ENCODE data around the gene UPK3B. TPM values are rescaled to one million over a fixed set of nuclear protein-coding genes. Genes with fewer than 3 reads are reported as not detected.
"Not testable (repeated sequence)": the region's sequence is repeated elsewhere in the genome, so short reads cannot be mapped to it uniquely, and the experiment has no call there.

Gene UPK3B
- total RNA-seq, 1 experiment from 2014 or later, result 6.0 TPM

- intact Hi-C loops (cut with micrococcal nuclease; ENCODE audit: unreplicated experiment), result no loop called here
These were observed 3.8 kb downstream of the UPK3B start for GRCh38 chr7:76513817-76514799.

GRCh38 chr7:76514926-76515771 lies 4.8 kb downstream of the UPK3B start:
- TF ChIP-seq CTCF (IDR thresholded peaks at IDR 0.05; ENCODE audit: unreplicated experiment), result no peak
- H3K27me3 Mint-ChIP-seq (ENCODE audit: unreplicated experiment), result no peaks in the 10 kb centered on the region
- intact Hi-C loops (cut with micrococcal nuclease; ENCODE audit: unreplicated experiment), result no loop called here
- CTCF ChIA-PET, result no interaction called here
- H3K9me3 Mint-ChIP-seq (ENCODE audit: low read depth, unreplicated experiment), result no peaks in the 10 kb centered on the region
- H3K4me1 Mint-ChIP-seq (ENCODE audit: low read depth, unreplicated experiment), result peaks cover 2% of the 10 kb centered on the region
- H3K27ac Mint-ChIP-seq (ENCODE audit: unreplicated experiment), result no peak overlapping the region
- DNase-seq, result no peak
- peaks cover under 1% of the 10 kb centered on the region for H3K36me3 Mint-ChIP-seq (ENCODE audit: insufficient read depth, unreplicated experiment)
- no TSS peak for BruUV-seq (replicated peaks)
- no peak overlapping the region for H3K4me3 Mint-ChIP-seq (ENCODE audit: low read depth, unreplicated experiment)

More at GRCh38 chr7:76513817-76514799, 3.8 kb downstream of the UPK3B start:
- Mint-ChIP-seq H3K27ac (ENCODE audit: unreplicated experiment) (no peak overlapping the region), H3K36me3 (ENCODE audit: insufficient read depth, unreplicated experiment) (peaks cover 9% of the 10 kb centered on the region), H3K4me3 (ENCODE audit: low read depth, unreplicated experiment) (no peak overlapping the region), H3K4me1 (ENCODE audit: low read depth, unreplicated experiment) (no peaks in the 10 kb centered on the region), H3K9me3 (ENCODE audit: low read depth, unreplicated experiment) (no peaks in the 10 kb centered on the region), H3K27me3 (ENCODE audit: unreplicated experiment) (no peaks in the 10 kb centered on the region)
- TF ChIP-seq CTCF (IDR thresholded peaks at IDR 0.05; ENCODE audit: unreplicated experiment), result no peak
- no TSS peak for BruUV-seq (replicated peaks)
- CTCF ChIA-PET, result no interaction called here
- no peak for DNase-seq

GRCh38 chr7:76515999-76516443 lies 5.7 kb downstream of the UPK3B start:
- no TSS peak for BruUV-seq (replicated peaks)
- peaks cover 9% of the 10 kb centered on the region for H3K4me1 Mint-ChIP-seq (ENCODE audit: low read depth, unreplicated experiment)
- H3K36me3 Mint-ChIP-seq (ENCODE audit: insufficient read depth, unreplicated experiment), result peaks cover 5% of the 10 kb centered on the region
- H3K9me3 Mint-ChIP-seq (ENCODE audit: low read depth, unreplicated experiment), result no peaks in the 10 kb centered on the region
- no peak for TF ChIP-seq CTCF (IDR thresholded peaks at IDR 0.05; ENCODE audit: unreplicated experiment)
- intact Hi-C loops (cut with micrococcal nuclease; ENCODE audit: unreplicated experiment), result no loop called here
- CTCF ChIA-PET, result no interaction called here
- H3K27ac Mint-ChIP-seq (ENCODE audit: unreplicated experiment), result no peak overlapping the region
- no peak overlapping the region for H3K4me3 Mint-ChIP-seq (ENCODE audit: low read depth, unreplicated experiment)
- no peaks in the 10 kb centered on the region for H3K27me3 Mint-ChIP-seq (ENCODE audit: unreplicated experiment)
- DNase-seq, result no peak

- DNase-seq; H3K4me3 Mint-ChIP-seq (ENCODE audit: low read depth, unreplicated experiment); H3K27me3 Mint-ChIP-seq (ENCODE audit: unreplicated experiment); H3K9me3 Mint-ChIP-seq (ENCODE audit: low read depth, unreplicated experiment); CTCF ChIA-PET; intact Hi-C loops (cut with micrococcal nuclease; ENCODE audit: unreplicated experiment); BruUV-seq (replicated peaks); H3K36me3 Mint-ChIP-seq (ENCODE audit: insufficient read depth, unreplicated experiment); H3K27ac Mint-ChIP-seq (ENCODE audit: unreplicated experiment); H3K4me1 Mint-ChIP-seq (ENCODE audit: low read depth, unreplicated experiment): not testable (repeated sequence)
These were observed 6.6 kb downstream of the UPK3B start for GRCh38 chr7:76516932-76517331.

GRCh38 chr7:76526183-76526582 lies 15.8 kb downstream of the UPK3B start:
- BruUV-seq (replicated peaks), result not testable (repeated sequence)

GRCh38 chr7:76531643-76532042 lies 21.3 kb downstream of the UPK3B start:
- BruUV-seq (replicated peaks); CTCF ChIA-PET; H3K4me1 Mint-ChIP-seq (ENCODE audit: low read depth, unreplicated experiment); H3K36me3 Mint-ChIP-seq (ENCODE audit: insufficient read depth, unreplicated experiment); H3K27ac Mint-ChIP-seq (ENCODE audit: unreplicated experiment); H3K4me3 Mint-ChIP-seq (ENCODE audit: low read depth, unreplicated experiment); DNase-seq; intact Hi-C loops (cut with micrococcal nuclease; ENCODE audit: unreplicated experiment); H3K27me3 Mint-ChIP-seq (ENCODE audit: unreplicated experiment); H3K9me3 Mint-ChIP-seq (ENCODE audit: low read depth, unreplicated experiment): not testable (repeated sequence)

More at GRCh38 chr7:76526183-76526582, 15.8 kb downstream of the UPK3B start:
- H3K4me3 Mint-ChIP-seq (ENCODE audit: low read depth, unreplicated experiment); H3K9me3 Mint-ChIP-seq (ENCODE audit: low read depth, unreplicated experiment); H3K27ac Mint-ChIP-seq (ENCODE audit: unreplicated experiment); H3K4me1 Mint-ChIP-seq (ENCODE audit: low read depth, unreplicated experiment); intact Hi-C loops (cut with micrococcal nuclease; ENCODE audit: unreplicated experiment); H3K27me3 Mint-ChIP-seq (ENCODE audit: unreplicated experiment); DNase-seq; H3K36me3 Mint-ChIP-seq (ENCODE audit: insufficient read depth, unreplicated experiment); CTCF ChIA-PET: not testable (repeated sequence)

- H3K4me1 Mint-ChIP-seq (ENCODE audit: low read depth, unreplicated experiment); intact Hi-C loops (cut with micrococcal nuclease; ENCODE audit: unreplicated experiment); H3K27me3 Mint-ChIP-seq (ENCODE audit: unreplicated experiment); CTCF ChIA-PET; H3K36me3 Mint-ChIP-seq (ENCODE audit: insufficient read depth, unreplicated experiment); H3K9me3 Mint-ChIP-seq (ENCODE audit: low read depth, unreplicated experiment); H3K27ac Mint-ChIP-seq (ENCODE audit: unreplicated experiment); DNase-seq; BruUV-seq (replicated peaks); H3K4me3 Mint-ChIP-seq (ENCODE audit: low read depth, unreplicated experiment): not testable (repeated sequence)
These were observed 32.8 kb downstream of the UPK3B start, which contains the start of gene SPDYE16 for GRCh38 chr7:76543197-76543596. Gene SPDYE16, minus strand, starts transcription at chr7:76543297. Its CDS starts 1,838 bp downstream, at chr7:76541459.
